NCI-H226 (cell line): ENCODE measurements around the gene GNRH2.
A peak's percentile ranks its signal among the peaks of the same experiment; 100 is the strongest.
"Not testable (repeated sequence)": the region's sequence is repeated elsewhere in the genome, so short reads cannot be mapped to it uniquely, and the experiment has no call there.

Source experiments
- DNase-seq: peaks from one replicate; pipeline ENCODE4 v3.0.0-alpha.2; 2015

The GNRH2 gene

GRCh38 chr20:3075315-3075714, 31.9 kb downstream of the GNRH2 start:
- not testable (repeated sequence) for DNase-seq

DNA sequence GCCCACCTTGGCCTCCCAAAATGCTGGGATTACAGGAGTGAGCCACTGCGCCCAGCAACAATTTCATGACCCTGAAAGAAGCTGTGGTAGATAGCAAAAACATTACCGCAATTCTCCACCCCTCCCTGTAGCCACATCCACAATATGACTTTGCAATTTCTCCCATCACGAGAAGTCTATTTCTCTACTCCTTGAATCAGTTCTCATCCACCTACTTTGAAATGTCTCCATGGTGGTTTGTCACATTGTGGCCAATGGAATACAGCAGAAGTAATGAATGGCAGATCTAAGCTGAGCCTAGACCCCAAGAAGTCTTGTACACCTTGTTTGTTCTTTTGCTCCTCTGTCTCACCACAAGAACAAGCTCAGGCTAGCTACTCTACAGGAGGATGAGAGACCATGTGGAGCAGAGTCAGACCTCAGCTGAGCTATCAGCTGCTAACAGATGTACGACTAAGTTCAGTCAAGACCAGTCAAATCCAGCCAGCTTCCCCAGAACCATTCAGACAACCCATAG, 34.3 kb downstream of the GNRH2 start:
- no peak for DNase-seq

DNA sequence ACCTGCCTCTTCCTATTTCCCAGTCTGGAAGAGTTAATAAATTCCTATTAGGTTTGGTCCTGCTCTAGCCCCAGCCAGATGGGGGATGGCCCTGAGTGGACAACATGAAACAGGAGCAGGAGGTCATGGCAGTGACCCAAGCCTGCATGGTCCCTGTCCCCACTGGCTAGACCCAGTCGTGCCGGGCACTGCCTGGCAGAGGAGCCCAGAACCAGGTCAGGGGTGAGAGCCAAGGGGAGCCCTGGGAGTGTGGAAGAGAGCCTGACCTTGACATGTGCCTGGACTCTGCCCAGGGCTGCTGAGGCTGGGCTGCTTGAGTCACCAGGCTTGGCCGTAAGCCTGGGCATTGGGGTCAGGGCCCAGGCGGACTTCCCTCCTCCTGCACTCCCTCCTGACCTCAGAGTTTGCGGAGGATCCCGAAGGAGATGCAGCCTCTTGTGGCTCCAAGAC, 37.5 kb downstream of the GNRH2 start:
- DNase-seq = peak; percentile 62

- DNase-seq = no peak
Measured at GRCh38 chr20:3081641-3082040, 38.2 kb downstream of the GNRH2 start.

GRCh38 chr20:3082306-3082951, 39.0 kb downstream of the GNRH2 start:
- no peak for DNase-seq

- no peak for DNase-seq
Measured at GRCh38 chr20:3082955-3083952, 39.8 kb downstream of the GNRH2 start.

DNA sequence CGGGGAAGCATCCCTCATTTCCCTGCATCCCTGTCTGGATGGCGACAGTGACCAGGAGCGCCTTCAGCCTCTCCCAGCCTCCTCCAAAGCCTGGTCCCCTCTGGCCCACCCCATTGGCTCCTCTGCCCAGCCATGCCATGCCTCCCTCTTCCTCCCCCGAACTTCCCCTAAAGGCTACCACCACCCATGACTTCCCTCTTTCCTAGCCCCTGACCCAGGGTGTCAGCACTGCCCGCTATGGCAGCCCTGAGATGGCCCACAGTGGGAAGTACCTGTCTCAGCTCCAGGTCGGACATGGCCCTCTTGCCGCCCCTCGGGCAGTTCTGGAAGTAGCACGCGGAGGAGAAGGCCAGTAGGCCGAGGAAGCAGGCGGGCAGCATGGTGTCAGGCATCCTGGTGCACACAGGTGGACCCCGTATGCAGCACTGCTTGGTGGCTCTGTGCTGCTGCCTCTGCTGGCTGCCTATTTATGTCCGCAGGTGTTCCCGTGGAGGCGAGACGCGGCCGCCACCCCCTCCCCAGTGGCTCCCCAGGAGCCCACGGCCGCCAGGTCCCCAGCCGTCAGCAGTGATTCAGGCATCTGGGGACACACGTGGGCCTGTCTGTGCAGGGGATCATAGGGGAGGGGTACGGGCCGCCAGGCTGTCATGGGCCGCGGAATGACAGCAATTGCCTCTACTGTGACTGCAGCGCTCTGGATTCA, 41.0 kb downstream of the GNRH2 start, which contains the start of gene AVP:
AVP (minus strand) TSS at position 442 of the 703 bp plus-strand sequence; CDS start at position 392, 50 bp downstream.
- DNase-seq = no peak

- DNase-seq = no peak
Measured at GRCh38 chr20:3084986-3085360, 41.6 kb downstream of the GNRH2 start.

- no peak for DNase-seq
Measured at GRCh38 chr20:3085571-3086072, 42.2 kb downstream of the GNRH2 start.

DNA sequence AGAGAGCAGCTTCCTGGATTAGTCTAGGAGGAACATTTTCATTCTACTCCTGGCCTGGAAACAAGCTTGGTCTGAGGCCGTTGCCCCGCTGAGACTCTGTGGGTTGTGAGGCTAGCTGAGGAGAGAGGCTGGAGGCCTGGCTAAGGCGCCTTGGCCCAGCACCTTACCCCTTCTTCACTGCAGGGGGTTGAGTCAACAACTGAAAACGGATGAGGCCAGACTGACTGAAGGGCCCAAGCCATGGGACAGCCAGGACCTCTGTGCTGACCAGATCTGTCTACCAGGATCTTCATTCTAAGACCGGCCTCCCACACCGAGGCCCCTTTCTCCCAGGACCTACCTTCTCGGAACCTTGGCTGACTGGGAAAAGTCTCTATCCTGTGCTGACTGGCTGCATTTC, 44.6 kb downstream of the GNRH2 start:
- no peak for DNase-seq

DNA sequence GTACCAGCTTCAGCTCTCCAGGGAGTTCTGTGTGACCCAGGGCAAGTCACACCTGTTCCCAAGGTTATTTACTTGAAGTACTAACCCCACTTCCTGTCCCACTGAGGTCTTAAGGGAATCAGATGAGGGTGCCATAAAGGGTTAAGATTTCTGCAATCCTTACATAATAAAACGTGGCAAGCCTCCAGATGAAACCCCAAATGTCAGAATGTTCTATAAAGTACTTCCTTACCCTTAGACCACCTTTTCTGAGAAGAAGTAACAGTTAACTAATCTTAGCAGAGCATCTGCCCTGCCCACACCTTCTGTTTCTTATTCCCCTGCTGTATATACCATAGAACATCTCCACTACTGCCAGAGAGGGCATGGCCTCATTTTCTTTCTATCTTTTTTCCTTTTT, 47.1 kb downstream of the GNRH2 start:
- DNase-seq = no peak

GRCh38 chr20:3092611-3093379, 49.4 kb downstream of the GNRH2 start:
- DNase-seq = no peak

DNA sequence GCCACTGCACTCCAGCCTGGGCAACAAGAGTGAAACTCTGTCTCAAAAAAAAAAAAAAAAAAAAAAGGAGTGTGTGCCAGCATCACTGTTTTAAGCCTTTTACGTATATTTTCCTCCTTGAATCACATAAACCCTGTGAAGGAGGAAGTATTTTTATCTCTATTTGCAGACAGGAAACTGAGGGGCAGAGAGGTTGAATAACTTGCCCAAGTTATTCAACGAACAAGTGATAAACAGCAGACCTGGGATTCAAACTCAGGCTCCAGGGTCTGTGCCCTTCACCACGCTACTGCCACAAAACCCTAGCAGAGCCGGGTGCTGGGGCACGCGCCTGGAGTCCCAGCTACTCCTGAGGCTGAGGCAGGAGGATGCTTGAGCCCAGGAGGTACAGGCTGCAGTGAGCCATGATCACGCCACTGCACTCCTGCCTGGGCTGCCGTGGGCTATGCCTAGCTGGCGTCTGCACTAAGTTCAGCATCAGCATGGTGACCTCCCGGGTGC, 50.5 kb downstream of the GNRH2 start:
- DNase-seq = no peak

DNA sequence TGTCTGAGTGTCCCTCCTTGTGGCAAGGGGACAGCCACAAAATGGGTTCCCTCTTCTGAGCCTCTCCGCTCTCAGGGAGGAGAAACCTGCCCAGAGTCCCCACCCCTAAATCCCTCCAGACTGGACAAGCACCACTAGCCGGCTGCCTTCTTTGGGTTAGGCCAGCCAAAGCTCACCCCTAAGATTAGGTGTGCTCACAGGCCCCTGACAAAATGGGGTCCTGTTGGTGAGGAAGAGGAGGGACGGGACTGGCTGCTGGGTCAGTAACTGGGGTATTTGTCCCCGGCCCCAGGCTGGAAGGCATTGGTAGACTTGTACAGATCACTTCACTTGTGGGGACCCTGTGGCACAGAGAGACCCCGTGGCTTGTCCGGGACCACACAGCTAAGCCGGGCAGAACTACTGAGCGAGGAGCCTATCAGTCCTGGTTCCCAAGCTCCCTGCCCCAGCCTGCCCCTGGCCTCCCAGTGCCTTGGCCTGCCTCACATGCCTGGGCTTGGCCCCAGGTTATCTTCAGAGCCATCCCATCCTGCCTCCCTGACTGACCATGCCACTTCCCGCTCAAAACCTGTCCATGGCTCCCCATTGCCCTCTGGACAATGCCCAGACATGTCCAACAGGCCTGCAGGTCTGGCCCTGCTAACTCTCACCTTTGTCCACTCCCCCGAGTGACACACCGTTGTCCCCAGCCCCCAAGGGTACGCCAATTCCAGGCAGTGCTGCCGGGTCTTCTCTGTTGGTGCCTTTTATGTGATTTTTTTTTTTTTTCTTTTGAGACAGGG, 51.6 kb downstream of the GNRH2 start:
- DNase-seq = no peak
